DLD1 (cell line): ENCODE measurements around the gene EXO1.
"Not testable (repeated sequence)": the region's sequence is repeated elsewhere in the genome, so short reads cannot be mapped to it uniquely, and the experiment has no call there.

Source experiments
- in situ Hi-C: cut with HindIII; loops from 2 replicates; pipeline ENCODE4 v1.10.0; 2017; ENCODE audit warnings: low sequenced_read_pairs

Gene EXO1

DNA sequence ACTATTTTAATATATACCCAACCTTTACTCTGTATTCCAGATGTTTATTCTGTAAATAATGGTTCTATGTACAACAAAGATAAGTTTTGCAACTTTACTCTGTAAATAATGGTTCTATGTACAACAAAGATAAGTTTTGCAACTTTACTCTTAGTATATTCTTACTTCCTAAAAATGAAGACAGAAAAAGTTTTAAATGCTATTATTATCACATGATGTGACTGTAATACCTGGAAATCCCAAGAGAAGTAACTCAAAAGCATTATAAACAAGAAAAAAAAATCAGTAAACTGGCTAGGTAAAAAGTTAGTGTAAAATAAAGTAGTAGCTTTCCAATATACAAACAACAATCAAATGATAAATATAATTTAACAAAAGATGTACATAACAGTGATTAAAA is 18.5 kb upstream of the EXO1 start:
- in situ Hi-C loops, result loop anchor here (25.0 kb wide), 1 partner anchor 292 kb away; the partner anchor contains the start of gene KMO

DNA sequence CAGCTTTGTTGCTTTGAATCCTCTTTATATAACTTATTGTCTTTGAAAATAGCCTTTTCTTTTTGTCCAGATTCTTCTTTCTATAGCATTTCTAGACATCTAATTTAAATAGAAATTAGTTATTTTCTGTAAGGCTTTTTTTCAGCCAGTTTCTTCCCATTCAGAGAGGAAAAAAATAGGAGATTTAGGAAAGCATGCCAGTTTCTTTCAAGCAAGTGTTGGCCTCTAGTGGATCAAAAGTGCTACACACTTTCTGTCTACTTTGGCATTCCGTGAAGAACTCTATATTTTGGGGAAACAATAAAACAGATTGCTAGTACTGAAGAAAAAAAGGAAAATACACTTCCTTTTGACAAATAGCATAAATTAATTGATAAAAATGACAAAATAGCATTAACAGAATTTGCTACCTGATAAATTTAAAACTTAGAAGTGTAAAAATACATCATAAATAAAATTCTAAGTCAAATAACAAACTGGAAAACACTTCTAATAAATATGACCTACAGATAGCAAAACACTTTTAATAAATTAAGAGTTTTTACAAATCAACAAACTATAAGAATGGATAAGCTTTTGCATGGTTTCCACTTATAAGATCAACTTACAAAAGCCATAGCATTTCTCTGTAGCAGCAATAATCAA is 13.1 kb upstream of the EXO1 start:
- in situ Hi-C loops, result loop anchor here (25.0 kb wide), 1 partner anchor 298 kb away; the partner anchor contains the start of gene KMO

DNA sequence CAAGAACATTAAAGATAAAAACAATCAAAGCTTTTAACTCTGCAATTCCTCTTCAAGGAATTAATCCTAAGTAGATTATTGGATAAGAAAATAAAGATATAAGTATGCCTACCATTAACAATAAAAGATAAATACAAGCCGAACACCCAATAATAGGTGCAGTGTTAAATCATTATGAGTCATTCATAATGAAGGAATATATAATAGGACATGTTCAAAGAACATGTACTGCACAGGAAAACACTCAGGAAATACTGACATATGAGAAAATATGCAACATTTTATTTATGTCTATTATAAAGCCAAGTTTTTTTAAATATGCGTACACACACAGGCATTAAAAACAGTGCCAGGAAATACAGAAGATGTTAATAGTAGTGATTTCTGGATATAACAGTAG is 11.1 kb upstream of the EXO1 start:
- in situ Hi-C loops, result loop anchor here (25.0 kb wide), 1 partner anchor 300 kb away; the partner anchor contains the start of gene KMO

DNA sequence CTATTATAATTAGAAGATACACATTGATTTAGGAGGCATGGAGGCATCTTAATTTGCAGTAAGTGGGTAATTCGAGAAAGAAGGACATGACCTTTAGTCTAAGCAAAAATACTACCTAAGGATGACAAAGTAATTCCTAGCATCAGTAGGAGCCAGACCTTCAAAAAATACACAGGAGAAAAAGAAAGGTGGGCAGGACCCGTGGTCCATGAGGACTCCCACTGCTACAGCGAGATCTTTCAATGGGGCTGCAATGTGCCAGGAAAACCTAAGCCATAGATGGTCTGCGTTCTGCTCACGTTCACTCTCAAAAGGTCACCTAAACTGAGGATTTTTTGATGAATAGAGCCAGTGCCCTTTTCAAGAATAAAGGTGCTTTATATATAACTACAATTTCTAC is 10.6 kb upstream of the EXO1 start:
- in situ Hi-C loops, result loop anchor here (25.0 kb wide), 1 partner anchor 300 kb away; the partner anchor contains the start of gene KMO

DNA sequence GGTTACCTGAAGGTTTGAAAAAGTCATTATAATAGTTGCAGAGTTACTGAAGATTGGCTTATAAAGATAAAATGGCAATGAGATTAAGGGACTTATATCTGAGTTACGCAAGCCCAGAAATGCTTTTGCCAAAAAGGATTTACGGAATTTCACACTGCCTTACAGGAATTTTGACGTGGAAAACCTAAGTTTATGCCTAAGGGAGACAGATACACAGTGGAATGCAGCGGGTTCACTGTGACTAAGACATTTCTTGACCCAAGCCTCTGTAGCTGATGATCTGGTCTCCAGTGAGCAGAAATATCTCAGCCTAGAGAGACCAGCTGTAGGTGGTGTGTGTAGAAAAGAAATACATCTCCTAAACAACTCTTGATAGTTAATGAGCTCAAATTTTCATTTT is 10.1 kb upstream of the EXO1 start:
- in situ Hi-C loops, result loop anchor here (25.0 kb wide), 1 partner anchor 301 kb away; the partner anchor contains the start of gene KMO

GRCh38 chr1:241838897-241839296 is 9.1 kb upstream of the EXO1 start:
- in situ Hi-C loops, result loop anchor here (25.0 kb wide), 1 partner anchor 302 kb away; the partner anchor contains the start of gene KMO

DNA sequence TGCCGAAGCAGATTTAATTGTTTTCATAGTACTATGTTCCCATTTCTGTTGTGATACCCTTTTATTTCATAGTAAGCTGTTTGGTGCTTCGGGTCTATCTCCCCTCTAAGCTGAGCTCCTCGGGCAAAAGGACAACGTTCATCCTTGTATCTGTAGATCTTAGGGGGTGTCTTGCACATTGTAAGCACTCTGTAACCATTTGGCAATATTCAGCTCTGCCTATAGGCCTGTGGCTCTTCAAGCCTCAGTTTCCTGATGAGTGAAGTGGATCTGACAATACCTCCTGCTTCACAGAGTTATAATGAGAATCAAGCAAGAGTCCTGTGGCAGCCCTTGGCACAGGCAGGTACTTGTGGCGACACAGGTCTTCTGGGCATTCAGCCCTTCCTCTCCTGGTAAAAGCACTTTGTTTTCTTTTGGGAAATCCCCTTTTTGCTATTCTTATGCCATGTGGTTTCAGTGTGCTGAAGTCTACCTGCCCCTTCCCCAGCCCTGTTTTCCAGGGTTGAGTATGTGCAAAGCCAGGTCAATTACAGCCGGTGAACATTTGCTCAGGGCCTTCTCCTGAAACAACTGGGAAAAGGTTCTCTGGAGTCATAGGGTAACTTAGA is 8.5 kb upstream of the EXO1 start:
- in situ Hi-C loops, result loop anchor here (25.0 kb wide), 1 partner anchor 302 kb away; the partner anchor contains the start of gene KMO

DNA sequence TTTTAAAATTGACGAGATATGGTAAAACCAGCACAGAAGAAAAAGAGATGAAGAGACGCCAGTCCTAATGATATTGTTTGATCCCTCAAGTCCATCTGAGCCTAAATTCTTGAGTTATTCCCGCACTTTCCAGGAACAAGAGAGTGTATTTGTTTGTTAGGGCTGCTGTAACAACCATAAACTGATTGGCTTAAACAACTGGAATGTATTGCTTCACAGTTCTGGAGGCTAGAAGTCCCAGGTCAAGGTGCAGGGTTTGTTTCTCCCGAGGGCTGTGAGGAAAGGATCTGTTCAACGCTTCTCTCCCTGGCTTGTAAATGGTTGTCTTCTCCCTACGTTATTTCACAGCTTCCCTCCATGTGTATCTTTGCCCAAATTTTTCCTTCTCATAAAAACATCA is 7.8 kb upstream of the EXO1 start:
- in situ Hi-C loops, result loop anchor here (25.0 kb wide), 1 partner anchor 303 kb away; the partner anchor contains the start of gene KMO

GRCh38 chr1:241841691-241842090 is 6.3 kb upstream of the EXO1 start:
- in situ Hi-C loops, result loop anchor here (25.0 kb wide), 1 partner anchor 304 kb away; the partner anchor contains the start of gene KMO

DNA sequence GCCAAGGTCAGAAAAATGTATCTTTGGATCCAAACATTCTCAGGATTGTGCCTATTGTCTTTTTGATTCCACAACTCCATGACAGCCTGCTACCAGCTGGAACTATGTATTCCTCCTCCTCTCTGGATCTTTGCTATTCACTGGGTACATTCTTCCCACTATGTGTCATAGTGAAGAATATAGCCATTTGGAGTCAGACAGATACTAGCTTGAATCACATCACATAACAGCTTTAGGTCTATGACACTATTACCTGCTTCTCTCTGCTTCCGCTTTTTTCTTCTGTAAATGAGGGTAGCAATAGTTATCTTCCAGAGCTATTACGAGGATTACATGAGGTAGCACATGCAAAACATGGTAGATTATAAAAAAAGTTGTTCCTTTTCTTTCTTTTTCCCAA is 5.4 kb upstream of the EXO1 start:
- in situ Hi-C loops, result loop anchor here (25.0 kb wide), 1 partner anchor 305 kb away; the partner anchor contains the start of gene KMO

GRCh38 chr1:241844593-241844992 is 3.4 kb upstream of the EXO1 start:
- in situ Hi-C loops, result loop anchor here (25.0 kb wide), 1 partner anchor 307 kb away; the partner anchor contains the start of gene KMO

GRCh38 chr1:241846375-241846774 is 1.6 kb upstream of the EXO1 start:
- in situ Hi-C loops, result loop anchor here (25.0 kb wide), 1 partner anchor 309 kb away; the partner anchor contains the start of gene KMO

DNA sequence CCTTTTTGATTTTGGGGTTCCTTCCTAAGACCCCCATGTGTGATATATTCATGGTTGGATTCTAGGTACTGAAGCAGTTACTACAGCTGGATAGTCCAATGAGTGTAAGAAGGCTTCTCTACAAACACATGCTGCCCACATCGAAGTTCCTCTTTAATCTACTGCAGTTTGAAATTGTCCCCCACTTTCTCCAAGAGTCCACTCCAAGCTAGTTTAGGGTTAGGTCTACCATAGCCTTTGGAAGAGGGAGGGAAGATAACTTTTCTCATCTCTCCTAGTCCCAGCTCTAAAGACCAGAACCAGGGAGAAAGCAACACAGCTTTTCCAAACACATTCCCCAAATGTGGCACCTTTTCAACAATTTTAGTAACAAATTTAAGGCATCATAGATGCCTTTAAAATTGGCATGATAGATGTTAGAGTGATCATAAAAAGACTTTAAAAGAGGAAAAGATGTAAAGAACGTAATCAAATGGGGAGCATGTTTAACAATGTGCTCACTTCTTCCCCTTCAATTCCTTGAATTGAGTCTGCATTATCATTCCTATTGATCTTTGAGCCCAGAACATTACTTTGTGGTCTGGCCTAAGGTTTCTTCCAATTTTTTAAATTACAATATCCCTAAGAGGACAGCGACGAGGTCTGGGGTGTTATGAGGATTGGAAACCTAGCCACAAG is 1.0 kb upstream of the EXO1 start:
- in situ Hi-C loops, result loop anchor here (25.0 kb wide), 1 partner anchor 310 kb away; the partner anchor contains the start of gene KMO

DNA sequence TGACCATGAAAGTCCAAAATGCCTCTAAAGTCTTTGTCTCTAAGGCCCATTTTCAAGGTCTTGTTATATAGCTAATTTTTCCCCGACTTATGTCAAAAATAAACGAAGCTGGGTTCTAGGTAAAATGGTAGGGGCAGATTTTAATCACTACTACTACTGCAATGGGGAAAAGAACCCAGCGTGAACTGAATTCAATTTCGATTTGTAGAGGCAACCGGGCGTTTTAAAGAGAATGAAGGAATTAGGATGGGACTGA is 536 bp upstream of the EXO1 start:
- in situ Hi-C loops, result loop anchor here (25.0 kb wide), 1 partner anchor 310 kb away; the partner anchor contains the start of gene KMO

GRCh38 chr1:241848686-241849344 is 811 bp downstream of the EXO1 start:
- in situ Hi-C loops, result loop anchor here (25.0 kb wide), 1 partner anchor 312 kb away; the partner anchor contains the start of gene KMO

GRCh38 chr1:241849345-241849695 is 1.3 kb downstream of the EXO1 start:
- in situ Hi-C loops, result loop anchor here (25.0 kb wide), 1 partner anchor 312 kb away; the partner anchor contains the start of gene KMO

DNA sequence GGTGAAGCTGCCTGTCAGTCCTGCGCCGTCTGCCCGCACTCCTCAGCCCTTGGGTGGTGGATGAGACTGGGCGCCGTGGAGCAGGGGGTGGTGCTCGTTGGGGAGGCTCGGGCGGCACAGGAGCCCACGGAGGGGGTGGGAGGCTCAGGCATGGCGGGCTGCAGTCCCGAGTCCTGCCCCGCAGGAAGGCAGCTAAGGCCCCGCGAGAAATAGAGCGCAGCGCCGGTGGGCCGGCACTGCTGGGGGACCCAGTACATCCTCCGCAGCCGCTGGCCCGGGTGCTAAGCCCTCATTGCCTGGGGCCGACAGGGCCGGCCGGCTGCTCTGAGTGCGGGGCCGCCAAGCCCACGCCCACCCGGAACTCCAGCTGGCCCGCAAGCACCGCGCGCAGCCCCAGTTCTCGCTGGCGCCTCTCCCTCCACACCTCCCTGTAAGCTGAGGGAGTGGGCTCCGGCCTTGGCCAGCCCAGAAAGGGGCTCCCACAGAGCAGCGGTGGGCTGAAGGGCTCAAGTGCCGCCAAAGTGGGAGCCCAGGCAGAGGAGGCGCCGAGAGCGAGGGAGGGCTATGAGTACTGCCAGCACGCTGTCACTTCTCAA is 7.6 kb downstream of the EXO1 start:
- in situ Hi-C loops, result not testable (repeated sequence)

GRCh38 chr1:241857131-241857530 is 9.1 kb downstream of the EXO1 start:
- in situ Hi-C loops, result no loop called here

DNA sequence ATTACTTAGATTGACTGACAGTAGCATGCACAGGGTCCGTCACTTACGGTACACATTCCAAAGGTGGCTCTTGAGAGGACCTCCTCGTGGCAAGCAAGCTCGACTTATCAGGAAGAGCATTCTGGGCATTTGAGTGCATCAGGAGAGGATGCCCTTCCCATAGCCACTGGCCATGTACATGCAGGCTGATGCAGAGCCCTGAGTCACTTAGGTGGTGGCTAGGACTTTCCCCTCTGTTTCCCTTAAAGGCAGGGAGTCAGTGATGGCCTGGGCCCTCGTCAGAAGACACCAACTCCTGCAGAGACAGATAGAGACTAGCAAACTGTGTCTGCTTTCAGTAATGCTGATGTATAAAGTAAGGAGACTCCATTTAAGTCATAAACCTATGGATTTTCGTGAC is 12.9 kb downstream of the EXO1 start:
- in situ Hi-C loops, result no loop called here

DNA sequence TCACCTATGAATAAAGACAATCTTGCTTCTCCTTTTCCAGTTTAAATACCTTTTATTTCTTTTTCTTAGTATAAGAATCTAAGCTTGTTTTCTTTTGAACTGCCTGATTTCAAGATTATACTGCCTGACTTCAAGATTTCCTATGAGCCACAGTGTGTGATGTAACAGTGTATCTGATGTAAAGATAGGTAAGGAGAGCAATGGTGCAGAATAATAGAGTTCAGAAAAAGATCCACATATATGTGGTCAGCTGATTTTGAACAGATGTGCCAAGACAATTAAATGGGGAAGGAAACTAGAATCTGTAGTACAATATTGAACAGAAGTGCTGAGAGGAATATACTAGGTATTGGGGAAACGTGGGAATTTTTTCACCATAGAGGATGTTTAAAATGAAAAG is 21.0 kb downstream of the EXO1 start:
- in situ Hi-C loops, result no loop called here
